Measurements from ENCODE around the gene TEKTIP1.

The TEKTIP1 gene

DNA sequence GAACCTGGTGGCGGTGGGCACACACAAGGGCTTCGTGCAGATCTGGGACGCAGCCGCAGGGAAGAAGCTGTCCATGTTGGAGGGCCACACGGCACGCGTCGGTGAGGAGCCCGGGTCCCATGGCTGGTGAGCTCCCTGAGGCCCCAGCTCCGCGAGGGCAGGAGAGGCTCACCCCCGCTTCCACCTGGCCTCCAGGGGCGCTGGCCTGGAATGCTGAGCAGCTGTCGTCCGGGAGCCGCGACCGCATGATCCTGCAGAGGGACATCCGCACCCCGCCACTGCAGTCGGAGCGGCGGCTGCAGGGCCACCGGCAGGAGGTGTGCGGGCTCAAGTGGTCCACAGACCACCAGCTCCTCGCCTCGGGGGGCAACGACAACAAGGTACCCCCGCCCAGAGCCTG is 7.3 kb upstream of the TEKTIP1 start:
- no peak for DNase-seq (ENCODE audit: low read depth)
- TF ChIP-seq, protein P1, sequence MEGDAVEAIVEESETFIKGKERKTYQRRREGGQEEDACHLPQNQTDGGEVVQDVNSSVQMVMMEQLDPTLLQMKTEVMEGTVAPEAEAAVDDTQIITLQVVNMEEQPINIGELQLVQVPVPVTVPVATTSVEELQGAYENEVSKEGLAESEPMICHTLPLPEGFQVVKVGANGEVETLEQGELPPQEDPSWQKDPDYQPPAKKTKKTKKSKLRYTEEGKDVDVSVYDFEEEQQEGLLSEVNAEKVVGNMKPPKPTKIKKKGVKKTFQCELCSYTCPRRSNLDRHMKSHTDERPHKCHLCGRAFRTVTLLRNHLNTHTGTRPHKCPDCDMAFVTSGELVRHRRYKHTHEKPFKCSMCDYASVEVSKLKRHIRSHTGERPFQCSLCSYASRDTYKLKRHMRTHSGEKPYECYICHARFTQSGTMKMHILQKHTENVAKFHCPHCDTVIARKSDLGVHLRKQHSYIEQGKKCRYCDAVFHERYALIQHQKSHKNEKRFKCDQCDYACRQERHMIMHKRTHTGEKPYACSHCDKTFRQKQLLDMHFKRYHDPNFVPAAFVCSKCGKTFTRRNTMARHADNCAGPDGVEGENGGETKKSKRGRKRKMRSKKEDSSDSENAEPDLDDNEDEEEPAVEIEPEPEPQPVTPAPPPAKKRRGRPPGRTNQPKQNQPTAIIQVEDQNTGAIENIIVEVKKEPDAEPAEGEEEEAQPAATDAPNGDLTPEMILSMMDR (conservative IDR thresholded peaks at IDR 0.05; ENCODE audit: control insufficient read depth, insufficient read depth, low read depth, low read length): no peak
- no peak overlapping the region for H3K4me3 ChIP-seq (ENCODE audit: control insufficient read depth, low read depth, low read length)

DNA sequence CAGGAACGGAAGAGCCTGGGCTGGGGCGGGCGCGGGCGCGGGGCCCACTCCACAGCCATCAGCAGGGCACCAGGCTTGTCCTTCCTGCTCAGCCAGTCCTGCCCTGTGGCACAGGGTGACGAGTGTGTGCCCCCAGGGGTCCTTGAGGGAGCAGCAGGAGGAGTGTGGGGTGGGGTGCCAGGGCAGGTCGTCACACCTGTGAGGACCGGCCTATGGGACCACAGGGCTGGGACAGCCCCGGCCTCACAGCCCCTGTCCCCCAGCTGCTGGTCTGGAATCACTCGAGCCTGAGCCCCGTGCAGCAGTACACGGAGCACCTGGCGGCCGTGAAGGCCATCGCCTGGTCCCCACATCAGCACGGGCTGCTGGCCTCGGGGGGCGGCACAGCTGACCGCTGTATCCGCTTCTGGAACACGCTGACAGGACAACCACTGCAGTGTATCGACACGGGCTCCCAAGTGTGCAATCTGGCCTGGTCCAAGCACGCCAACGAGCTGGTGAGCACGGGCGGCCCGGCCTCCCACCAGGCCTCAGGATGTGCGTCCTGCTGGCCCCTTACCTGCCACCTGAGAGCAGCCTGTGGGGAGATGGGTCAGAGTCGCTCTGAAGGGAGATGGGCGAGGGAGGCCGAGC is 6.7 kb upstream of the TEKTIP1 start:
- TF ChIP-seq, protein P1 (conservative IDR thresholded peaks at IDR 0.05; ENCODE audit: control insufficient read depth, insufficient read depth, low read depth, low read length): no peak
- no peak overlapping the region for H3K4me3 ChIP-seq (ENCODE audit: control insufficient read depth, low read depth, low read length)
- no peak for DNase-seq (ENCODE audit: low read depth)

DNA sequence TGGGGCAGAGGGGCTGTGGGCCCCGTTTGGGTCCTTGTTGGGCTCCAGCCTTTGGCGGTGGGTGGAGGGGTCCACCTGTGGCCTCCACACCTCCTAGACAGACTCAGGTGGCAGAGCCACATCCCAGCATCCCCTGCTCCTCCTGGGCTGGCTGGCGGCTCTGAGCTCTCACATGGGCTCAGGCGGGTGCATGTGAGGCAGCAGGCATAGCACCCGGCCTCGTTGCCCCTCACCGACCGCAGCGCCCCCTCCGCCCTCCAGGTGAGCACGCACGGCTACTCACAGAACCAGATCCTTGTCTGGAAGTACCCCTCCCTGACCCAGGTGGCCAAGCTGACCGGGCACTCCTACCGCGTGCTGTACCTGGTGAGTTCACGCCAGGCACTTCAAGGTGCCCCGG is 5.9 kb upstream of the TEKTIP1 start:
- no peak overlapping the region for H3K4me3 ChIP-seq (ENCODE audit: control insufficient read depth, low read depth, low read length)
- TF ChIP-seq, protein P1 (conservative IDR thresholded peaks at IDR 0.05; ENCODE audit: control insufficient read depth, insufficient read depth, low read depth, low read length): no peak
- DNase-seq (ENCODE audit: low read depth): no peak

DNA sequence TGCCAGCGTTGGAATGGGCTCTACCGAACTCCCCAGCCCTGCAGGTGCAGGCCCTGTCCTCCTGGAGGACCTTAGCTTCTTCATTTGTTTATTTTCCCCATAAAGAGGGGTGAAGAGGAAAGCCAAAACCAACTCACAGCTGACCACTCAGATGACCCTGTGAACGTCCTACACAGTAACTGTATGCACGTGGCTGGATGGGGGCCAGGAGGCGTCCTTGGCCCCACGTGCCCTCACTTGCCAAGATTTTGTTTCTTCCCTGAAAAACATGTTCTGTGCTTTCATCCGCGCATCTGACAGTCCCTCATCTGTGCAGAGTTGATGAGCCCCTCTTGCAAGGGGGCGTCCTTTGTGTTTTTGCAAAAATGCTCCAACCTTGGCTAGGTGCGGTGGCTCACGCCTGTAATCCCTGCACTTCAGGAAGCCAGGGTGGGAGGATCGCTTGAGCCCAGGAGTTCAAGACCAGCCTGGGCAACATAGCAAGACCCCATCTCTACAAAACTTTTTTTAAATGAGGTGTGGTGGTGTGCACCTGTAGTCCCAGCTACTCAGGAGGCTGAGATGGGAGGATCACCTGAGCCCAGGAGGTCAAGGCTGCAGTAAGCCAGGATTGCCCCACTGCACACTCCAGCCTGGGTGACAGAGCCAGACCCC is 5.3 kb upstream of the TEKTIP1 start:
- TF ChIP-seq, protein P1 (conservative IDR thresholded peaks at IDR 0.05; ENCODE audit: control insufficient read depth, insufficient read depth, low read depth, low read length): no peak
- no peak for DNase-seq (ENCODE audit: low read depth)
- H3K4me3 ChIP-seq (ENCODE audit: control insufficient read depth, low read depth, low read length): no peak overlapping the region

DNA sequence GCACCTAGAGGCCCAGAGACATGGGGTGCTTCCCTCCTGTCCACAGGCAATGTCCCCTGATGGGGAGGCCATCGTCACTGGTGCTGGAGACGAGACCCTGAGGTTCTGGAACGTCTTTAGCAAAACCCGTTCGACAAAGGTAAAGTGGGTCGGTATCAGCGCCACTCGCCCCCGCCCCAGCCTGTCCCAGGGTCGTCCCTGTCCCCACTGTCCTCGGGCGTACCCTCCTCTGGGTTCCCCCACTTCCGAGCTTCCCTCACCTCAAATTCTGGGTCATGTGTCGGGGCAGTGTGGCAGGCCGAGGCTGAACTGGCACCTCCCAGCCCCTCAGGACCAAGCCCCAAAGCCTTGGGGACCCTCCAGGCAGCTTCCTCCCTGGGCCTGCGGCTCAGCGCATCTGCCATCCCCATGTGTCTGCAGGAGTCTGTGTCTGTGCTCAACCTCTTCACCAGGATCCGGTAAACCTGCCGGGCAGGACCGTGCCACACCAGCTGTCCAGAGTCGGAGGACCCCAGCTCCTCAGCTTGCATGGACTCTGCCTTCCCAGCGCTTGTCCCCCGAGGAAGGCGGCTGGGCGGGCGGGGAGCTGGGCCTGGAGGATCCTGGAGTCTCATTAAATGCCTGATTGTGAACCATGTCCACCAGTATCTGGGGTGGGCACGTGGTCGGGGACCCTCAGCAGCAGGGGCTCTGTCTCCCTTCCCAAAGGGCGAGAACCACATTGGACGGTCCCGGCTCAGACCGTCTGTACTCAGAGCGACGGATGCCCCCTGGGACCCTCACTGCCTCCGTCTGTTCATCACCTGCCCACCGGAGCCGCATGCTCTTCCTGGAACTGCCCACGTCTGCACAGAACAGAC is 4.4 kb upstream of the TEKTIP1 start:
- DNase-seq (ENCODE audit: low read depth): no peak
- TF ChIP-seq, protein P1 (conservative IDR thresholded peaks at IDR 0.05; ENCODE audit: control insufficient read depth, insufficient read depth, low read depth, low read length): no peak
- H3K4me3 ChIP-seq (ENCODE audit: control insufficient read depth, low read depth, low read length): no peak overlapping the region

DNA sequence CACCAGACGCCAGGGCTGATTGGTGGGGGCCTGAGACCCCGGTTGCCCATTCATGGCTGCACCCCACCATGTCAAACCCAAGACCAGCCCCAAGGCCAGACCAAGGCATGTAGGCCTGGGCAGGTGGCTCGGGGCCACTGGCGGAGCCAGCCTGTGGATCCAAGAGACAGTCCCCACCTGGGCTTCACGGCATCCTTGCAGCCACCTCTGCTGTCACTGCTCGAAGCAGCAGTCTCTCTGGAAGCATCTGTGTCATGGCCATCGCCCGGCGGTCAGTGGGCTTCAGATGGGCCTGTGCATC is 3.8 kb upstream of the TEKTIP1 start:
- TF ChIP-seq, protein P1 (conservative IDR thresholded peaks at IDR 0.05; ENCODE audit: control insufficient read depth, insufficient read depth, low read depth, low read length): no peak
- H3K4me3 ChIP-seq (ENCODE audit: control insufficient read depth, low read depth, low read length): no peak overlapping the region
- DNase-seq (ENCODE audit: low read depth): no peak

Measured in fibroblast of mammary gland (primary cell).